Peyer's patch (tissue), 4 donors: Measurements from ENCODE around the gene LAMTOR4.

Experiments
- POLR2A ChIP-seq, 2 donors: fragments of 450-650 bp; IDR thresholded peaks; one replicate each; pipeline ENCODE4 v1.5.1; 2017; ENCODE audit warnings: antibody characterized with exemption in 2 of 2, mild to moderate bottlenecking in 2 of 2, moderate library complexity in 2 of 2
- TF ChIP-seq, protein P1 (sequence below), 6 experiments: fragments of 450-650 bp in 4 of 6; fragments of 200-600 bp in 2 of 6; sonication (generic) in 1 of 6; IDR thresholded peaks; one replicate each; pipeline ENCODE4 v1.5.1; 2017 to 2019; ENCODE audit warnings: antibody characterized with exemption in 6 of 6, mild to moderate bottlenecking in 3 of 6, moderate library complexity in 1 of 6

DNA sequence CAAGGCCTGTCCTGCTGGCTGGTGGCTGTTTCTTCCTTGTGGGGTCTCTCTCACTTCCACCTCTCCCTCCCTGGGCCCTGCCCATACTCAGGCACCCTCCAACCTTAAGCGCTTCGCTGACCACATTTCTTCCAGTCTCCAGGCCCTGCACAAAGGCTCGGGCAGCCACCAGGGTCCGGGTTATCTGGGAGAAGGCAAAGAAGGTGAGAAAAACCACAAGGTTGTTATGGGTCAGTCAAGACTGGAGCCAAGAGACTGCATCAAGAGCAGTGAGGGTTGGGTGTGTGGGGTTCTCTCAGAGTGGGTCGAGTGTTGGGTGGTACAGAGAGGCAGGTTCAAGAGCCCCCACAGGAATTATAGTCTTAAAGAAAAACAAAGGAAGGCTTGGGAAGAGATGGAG, 25.9 kb downstream of the LAMTOR4 start:
- TF ChIP-seq POLR2A (IDR thresholded peaks at IDR 0.05), result no peak
- TF ChIP-seq, protein P1, sequence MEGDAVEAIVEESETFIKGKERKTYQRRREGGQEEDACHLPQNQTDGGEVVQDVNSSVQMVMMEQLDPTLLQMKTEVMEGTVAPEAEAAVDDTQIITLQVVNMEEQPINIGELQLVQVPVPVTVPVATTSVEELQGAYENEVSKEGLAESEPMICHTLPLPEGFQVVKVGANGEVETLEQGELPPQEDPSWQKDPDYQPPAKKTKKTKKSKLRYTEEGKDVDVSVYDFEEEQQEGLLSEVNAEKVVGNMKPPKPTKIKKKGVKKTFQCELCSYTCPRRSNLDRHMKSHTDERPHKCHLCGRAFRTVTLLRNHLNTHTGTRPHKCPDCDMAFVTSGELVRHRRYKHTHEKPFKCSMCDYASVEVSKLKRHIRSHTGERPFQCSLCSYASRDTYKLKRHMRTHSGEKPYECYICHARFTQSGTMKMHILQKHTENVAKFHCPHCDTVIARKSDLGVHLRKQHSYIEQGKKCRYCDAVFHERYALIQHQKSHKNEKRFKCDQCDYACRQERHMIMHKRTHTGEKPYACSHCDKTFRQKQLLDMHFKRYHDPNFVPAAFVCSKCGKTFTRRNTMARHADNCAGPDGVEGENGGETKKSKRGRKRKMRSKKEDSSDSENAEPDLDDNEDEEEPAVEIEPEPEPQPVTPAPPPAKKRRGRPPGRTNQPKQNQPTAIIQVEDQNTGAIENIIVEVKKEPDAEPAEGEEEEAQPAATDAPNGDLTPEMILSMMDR (IDR thresholded peaks at IDR 0.05), result no peak
